Natural killer cell (primary cell): ENCODE results near the gene MTG1. TPM values are rescaled to one million over a fixed set of nuclear protein-coding genes. Genes with fewer than 3 reads are reported as not detected.
A peak's percentile ranks its signal among the peaks of the same experiment; 100 is the strongest.
"Not testable (repeated sequence)": the region's sequence is repeated elsewhere in the genome, so short reads cannot be mapped to it uniquely, and the experiment has no call there.

ENCODE experiments used
- ATAC-seq, 3 donors: fragments of 150-1000 bp in 2 of 3; fragments of 200-7000 bp in 1 of 3; cut with Tn5 transposase; 1 replicate in 1 of 3; 2 replicates in 2 of 3; pipeline ENCODE4 v1.10.0; 2021; ENCODE audit warnings: mild to moderate bottlenecking in 2 of 3, moderate library complexity in 2 of 3
- DNase-seq, 2 donors: peaks; one replicate each; pipeline versions ENCODE4 v3.0.0 to v3.0.0-alpha.2; 2013 to 2021; ENCODE audit warnings: mixed read lengths in 1 of 2
- H3K27ac ChIP-seq: one replicate; pipeline ENCODE4 v1.5.1; 2013; ENCODE audit warnings: mild to moderate bottlenecking, low read length
- H3K27me3 ChIP-seq: one replicate; pipeline ENCODE4 v1.6.1; 2013; ENCODE audit warnings: low read length; ENCODE audit not compliant: control insufficient read depth, insufficient read depth
- H3K36me3 ChIP-seq: one replicate; pipeline ENCODE4 v1.6.1; 2013; ENCODE audit warnings: low read length; ENCODE audit not compliant: control insufficient read depth, insufficient read depth
- H3K4me1 ChIP-seq: one replicate; pipeline ENCODE4 v1.6.1; 2013; ENCODE audit warnings: low read length; ENCODE audit not compliant: control insufficient read depth, insufficient read depth
- H3K4me3 ChIP-seq: one replicate; pipeline ENCODE4 v1.5.1; 2013; ENCODE audit warnings: low read length
- H3K9me3 ChIP-seq: one replicate; pipeline ENCODE4 v1.6.1; 2013; ENCODE audit warnings: low read length; ENCODE audit not compliant: control insufficient read depth, insufficient read depth
- H3K27ac Mint-ChIP-seq, 2 donors: one replicate each; pipeline ENCODE4 v1.8.0; 2022; ENCODE audit warnings: mild to moderate bottlenecking in 2 of 2, mixed read lengths in 2 of 2, moderate library complexity in 1 of 2
- H3K27me3 Mint-ChIP-seq, 2 donors: one replicate each; pipeline ENCODE4 v1.8.0; 2022; ENCODE audit warnings: low read depth in 2 of 2, mixed read lengths in 2 of 2
- H3K36me3 Mint-ChIP-seq: one replicate; pipeline ENCODE4 v1.8.0; 2022; ENCODE audit warnings: mixed read lengths
- H3K4me1 Mint-ChIP-seq, 2 donors: one replicate each; pipeline ENCODE4 v1.8.0; 2022; ENCODE audit warnings: mixed read lengths in 2 of 2
- H3K4me3 Mint-ChIP-seq: one replicate; pipeline ENCODE4 v1.8.0; 2022; ENCODE audit warnings: mild to moderate bottlenecking, moderate library complexity, mixed read lengths
- H3K9me3 Mint-ChIP-seq, 2 donors: one replicate each; pipeline ENCODE4 v1.8.0; 2022; ENCODE audit warnings: mixed read lengths in 2 of 2
- WGBS: methylation state at CpG from one replicate; pipeline ENCODE4 v1.1.7; 2013; ENCODE audit warnings: missing lambda C conversion rate; ENCODE audit not compliant: insufficient coverage; 5-methylcytosine and 5-hydroxymethylcytosine counted together
- intact Hi-C: fragments of 100-400 bp; cut with micrococcal nuclease; formaldehyde crosslinking; loops from one replicate; pipeline ENCODE4 v1.14.2; 2022
- total RNA-seq, 4 donors: library from RNA; stranded (reverse); fragments of 120-200 nt in 1 of 4; gene quantifications; one replicate each; pipeline versions ENCODE4 v1.2.3 to v1.2.4, GENCODE V29; 2013 to 2022
- TF ChIP-seq, protein P1 (sequence below): fragments of 200-600 bp; IDR thresholded peaks from one replicate; pipeline ENCODE4 v1.8.0; 2022; ENCODE audit warnings: antibody characterized with exemption

The MTG1 gene
- total RNA-seq, 3 donors from 2014 or later (not counting 1 experiment from before 2014, with no cell fraction given): 64.3 to 76.3 (median 67.1) TPM

DNA sequence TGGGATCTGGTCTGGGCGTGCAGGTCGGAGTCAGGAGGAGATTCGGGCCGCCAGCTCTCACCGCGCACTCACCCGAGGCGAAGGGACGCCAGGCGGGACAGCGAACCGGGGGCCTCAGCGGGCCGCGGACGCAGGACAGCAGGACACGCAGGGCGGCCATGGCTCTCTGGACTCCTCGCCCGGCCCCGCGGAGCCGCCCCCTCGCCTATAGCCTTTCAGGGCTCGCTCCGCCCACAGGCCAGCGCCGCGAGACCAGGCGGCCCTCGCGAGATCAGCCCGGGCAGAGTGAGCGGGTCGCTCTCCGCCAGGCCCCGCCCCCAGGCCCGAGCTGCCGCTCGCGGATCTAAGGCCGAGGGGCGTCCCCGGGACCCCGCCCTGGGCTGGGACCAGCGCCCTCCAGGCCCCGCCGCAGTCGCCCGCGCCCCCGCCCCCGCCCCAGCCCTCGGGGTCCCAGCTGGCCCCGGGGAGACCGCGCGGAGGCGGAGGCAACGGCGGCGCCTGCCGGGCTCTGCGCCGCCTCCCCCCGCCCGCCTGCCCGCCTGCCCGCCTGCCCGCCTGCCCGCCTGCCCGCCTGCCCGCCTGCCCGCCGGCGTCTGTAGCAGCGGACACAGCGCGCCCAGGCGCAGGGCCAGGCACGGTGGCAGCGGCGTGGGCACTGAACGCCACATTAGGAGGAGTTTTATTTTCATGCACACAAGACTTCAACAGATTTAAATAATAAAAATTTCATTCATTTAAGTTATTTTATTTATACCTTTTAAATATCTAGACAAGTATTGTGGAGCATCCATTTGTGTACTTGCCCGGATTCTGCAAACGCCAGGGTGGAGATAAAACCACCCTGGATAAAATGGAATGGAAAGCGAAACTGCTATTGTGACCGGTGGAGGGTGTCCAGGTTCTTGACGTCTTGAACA is 20.5 kb upstream of the MTG1 start, which contains the start of gene ECHS1:
ECHS1 (minus strand) TSS at position 181 of the 917 bp plus-strand sequence; CDS start at position 160, 21 bp downstream.
- TF ChIP-seq, protein P1, sequence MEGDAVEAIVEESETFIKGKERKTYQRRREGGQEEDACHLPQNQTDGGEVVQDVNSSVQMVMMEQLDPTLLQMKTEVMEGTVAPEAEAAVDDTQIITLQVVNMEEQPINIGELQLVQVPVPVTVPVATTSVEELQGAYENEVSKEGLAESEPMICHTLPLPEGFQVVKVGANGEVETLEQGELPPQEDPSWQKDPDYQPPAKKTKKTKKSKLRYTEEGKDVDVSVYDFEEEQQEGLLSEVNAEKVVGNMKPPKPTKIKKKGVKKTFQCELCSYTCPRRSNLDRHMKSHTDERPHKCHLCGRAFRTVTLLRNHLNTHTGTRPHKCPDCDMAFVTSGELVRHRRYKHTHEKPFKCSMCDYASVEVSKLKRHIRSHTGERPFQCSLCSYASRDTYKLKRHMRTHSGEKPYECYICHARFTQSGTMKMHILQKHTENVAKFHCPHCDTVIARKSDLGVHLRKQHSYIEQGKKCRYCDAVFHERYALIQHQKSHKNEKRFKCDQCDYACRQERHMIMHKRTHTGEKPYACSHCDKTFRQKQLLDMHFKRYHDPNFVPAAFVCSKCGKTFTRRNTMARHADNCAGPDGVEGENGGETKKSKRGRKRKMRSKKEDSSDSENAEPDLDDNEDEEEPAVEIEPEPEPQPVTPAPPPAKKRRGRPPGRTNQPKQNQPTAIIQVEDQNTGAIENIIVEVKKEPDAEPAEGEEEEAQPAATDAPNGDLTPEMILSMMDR: no peak
- peak; percentile 94 to 95 for DNase-seq
- Mint-ChIP-seq H3K27ac (peak within 1 kb of the TSS in 1 of 2 donors; percentile 86), H3K4me1 (peaks cover 0 to 15% of the 10 kb centered on the region in 2 donors), H3K27me3 (no peaks in the 10 kb centered on the region), H3K4me3 (peak within 1 kb of the TSS; percentile 88), H3K9me3 (no peaks in the 10 kb centered on the region), H3K36me3 (no peaks in the 10 kb centered on the region)
- intact Hi-C loops: loop anchor here (2.0 kb wide), 1 partner anchor 15 kb away; no protein-coding TSS in a partner anchor
- Histone ChIP-seq H3K4me3 (peak within 1 kb of the TSS; percentile 61), H3K9me3 (no peaks in the 10 kb centered on the region), H3K27ac (peak within 1 kb of the TSS; percentile 48), H3K36me3 (peaks cover 18% of the 10 kb centered on the region), H3K27me3 (no peaks in the 10 kb centered on the region), H3K4me1 (peaks cover 30% of the 10 kb centered on the region)
- WGBS: under 1% methylated on average over 89 of the region's 89 CpGs
- peak; percentile 99 for ATAC-seq

DNA sequence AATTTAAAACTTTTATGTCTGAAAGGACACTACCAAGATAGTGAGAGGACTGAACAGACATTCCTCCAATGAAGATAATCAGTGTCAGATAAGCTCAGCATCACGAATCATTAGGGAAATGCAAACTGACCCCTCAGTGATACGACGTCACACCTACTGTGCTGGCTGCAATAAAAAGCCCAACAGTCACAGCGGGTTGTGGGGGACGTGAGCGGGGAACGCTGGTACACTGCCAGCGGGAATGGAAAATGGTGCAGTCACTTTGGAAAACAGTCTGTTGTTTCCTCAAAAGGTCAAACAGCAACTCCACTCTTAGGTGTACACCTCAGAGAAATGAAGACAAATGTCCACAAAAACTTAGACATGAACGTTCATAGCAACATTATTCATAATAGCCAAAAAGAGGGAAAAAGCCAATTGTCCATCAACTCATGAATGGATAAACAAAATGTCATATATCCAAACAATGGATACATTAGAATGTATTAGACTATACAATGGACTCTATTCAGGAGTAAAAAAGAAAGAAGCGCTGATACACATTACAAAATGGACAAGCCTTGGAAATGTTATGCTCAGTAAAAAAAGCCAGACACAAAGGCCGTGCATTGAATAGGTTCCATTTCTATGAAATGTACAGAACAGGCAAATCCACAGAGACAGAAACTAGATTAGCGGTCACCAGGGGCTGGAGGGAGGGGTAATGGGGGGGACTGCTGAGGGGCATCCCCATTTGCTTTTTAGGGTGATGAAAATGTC is 18.4 kb upstream of the MTG1 start:
- 97% methylated on average over 11 of the region's 12 CpGs for WGBS
- H3K4me3 ChIP-seq: no peak overlapping the region
- no peaks in the 10 kb centered on the region for H3K27me3 ChIP-seq
- H3K4me1 ChIP-seq: peaks cover 42% of the 10 kb centered on the region
- peak overlapping the region in 1 of 2 donors; percentile 27 for H3K27ac Mint-ChIP-seq
- TF ChIP-seq, protein P1: no peak
- DNase-seq (no peak), ATAC-seq (no peak)
- H3K27me3 Mint-ChIP-seq: no peaks in the 10 kb centered on the region
- no peaks in the 10 kb centered on the region for H3K36me3 Mint-ChIP-seq
- peaks cover 0 to 22% of the 10 kb centered on the region in 2 donors for H3K4me1 Mint-ChIP-seq
- no peak overlapping the region for H3K27ac ChIP-seq
- H3K9me3 ChIP-seq: no peaks in the 10 kb centered on the region
- peak overlapping the region; percentile 65 for H3K4me3 Mint-ChIP-seq
- H3K36me3 ChIP-seq: peaks cover under 1% of the 10 kb centered on the region
- H3K9me3 Mint-ChIP-seq: no peaks in the 10 kb centered on the region
- intact Hi-C loops: no loop called here

DNA sequence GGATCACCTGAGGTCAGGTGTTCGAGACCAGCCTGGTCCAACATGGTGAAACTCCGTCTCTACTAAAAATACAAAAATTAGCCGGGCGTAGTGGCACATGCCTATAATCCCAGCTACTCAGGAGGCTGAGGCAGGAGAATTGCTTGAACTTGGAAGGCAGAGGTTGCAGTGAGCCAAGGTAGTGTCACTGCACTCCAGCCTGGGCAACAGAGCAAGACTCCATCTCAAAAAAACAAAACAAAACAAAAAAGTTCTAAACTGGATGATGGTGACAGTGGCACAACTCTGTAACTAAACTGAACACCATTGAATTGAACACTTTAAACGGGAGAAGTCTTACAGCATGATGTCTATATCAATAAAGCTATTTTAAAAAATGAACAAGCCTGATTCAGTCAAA is 17.8 kb upstream of the MTG1 start:
- H3K27me3 ChIP-seq, H3K4me3 ChIP-seq, H3K9me3 ChIP-seq, H3K36me3 Mint-ChIP-seq, intact Hi-C loops, H3K27ac ChIP-seq, H3K27me3 Mint-ChIP-seq, H3K9me3 Mint-ChIP-seq, H3K36me3 ChIP-seq, DNase-seq, H3K27ac Mint-ChIP-seq, ATAC-seq: not testable (repeated sequence)
- Mint-ChIP-seq H3K4me1 (peaks cover 0 to 24% of the 10 kb centered on the region in 2 donors), H3K4me3 (peak overlapping the region; percentile 75)
- H3K4me1 ChIP-seq: peaks cover 47% of the 10 kb centered on the region
- WGBS: 93% methylated on average over 5 of the region's 5 CpGs
